K562 (cell line): Measurements from ENCODE around the gene SLC29A3. TPM values are rescaled to one million over a fixed set of nuclear protein-coding genes. Genes with fewer than 3 reads are reported as not detected.

Experiments
- C11orf30 ChIP-seq: fragments of 450-650 bp; IDR thresholded peaks from 2 replicates; pipeline ENCODE4 v1.6.1; 2016; ENCODE audit warnings: low read depth, mild to moderate bottlenecking
- CBFB ChIP-seq: sonication (generic); formaldehyde crosslinking; IDR thresholded peaks from 2 replicates; pipeline ENCODE4 v1.4.0; 2020; ENCODE audit warnings: mild to moderate bottlenecking, missing genetic modification reagents
- CBX3 ChIP-seq, 2 experiments: IDR thresholded peaks; 1 replicate in 1 of 2; 2 replicates in 1 of 2; pipeline ENCODE4 v1.6.1; 2012; ENCODE audit warnings: inconsistent platforms in 2 of 2, low read length in 2 of 2, borderline replicate concordance in 1 of 2, control low read depth in 1 of 2
- CREB1 ChIP-seq, 2 experiments: sonication (generic) in 1 of 2; formaldehyde crosslinking in 1 of 2; IDR thresholded peaks; 2 replicates each; pipeline versions ENCODE4 v1.6.1 to v1.8.0; 2012 to 2022; ENCODE audit warnings: inconsistent platforms in 1 of 2, mild to moderate bottlenecking in 1 of 2, missing genetic modification reagents in 1 of 2, moderate library complexity in 1 of 2
- EGR1 ChIP-seq: fragments of 450-650 bp; conservative IDR thresholded peaks from 2 replicates; pipeline ENCODE4 v1.6.1; 2017; ENCODE audit warnings: mild to moderate bottlenecking
- GABPA ChIP-seq: fragments of 200-800 bp; sonication (Bioruptor generic); conservative IDR thresholded peaks from 2 replicates; pipeline ENCODE4 v1.6.1; 2016; ENCODE audit warnings: low read depth, missing genetic modification characterization, missing compliant biosample characterization
- GABPB2 ChIP-seq: fragments of 250-450 bp; sonication (Bioruptor Pico); conservative IDR thresholded peaks from 2 replicates; pipeline ENCODE4 v1.5.1; 2021; ENCODE audit warnings: mild to moderate bottlenecking
- KLF10 ChIP-seq: fragments of 250-450 bp; sonication (Bioruptor Pico); IDR thresholded peaks from 2 replicates; pipeline ENCODE4 v1.6.1; 2021; ENCODE audit warnings: matching md5 sums
- PHF20 ChIP-seq: fragments of 450-650 bp; IDR thresholded peaks from 2 replicates; pipeline ENCODE4 v1.6.1; 2018; ENCODE audit not compliant: partially characterized antibody
- POLR3A ChIP-seq: IDR thresholded peaks from 2 replicates; pipeline ENCODE4 v1.6.1; 2011; ENCODE audit warnings: borderline replicate concordance, mild to moderate bottlenecking, moderate library complexity; ENCODE audit not compliant: insufficient read length, insufficient read depth; ENCODE audit errors: extremely low read depth
- PURB ChIP-seq: sonication (generic); formaldehyde crosslinking; IDR thresholded peaks from 2 replicates; pipeline ENCODE4 v1.9.0; 2021; ENCODE audit warnings: low read depth, mild to moderate bottlenecking, missing genetic modification reagents
- RFX1 ChIP-seq: fragments of 450-650 bp; IDR thresholded peaks from 2 replicates; pipeline ENCODE4 v1.6.1; 2016; ENCODE audit warnings: mild to moderate bottlenecking, moderate library complexity
- SMAD4 ChIP-seq: fragments of 250-450 bp; sonication (Bioruptor Pico); conservative IDR thresholded peaks from 2 replicates; pipeline ENCODE4 v1.8.0; 2021; ENCODE audit warnings: inconsistent platforms, mild to moderate bottlenecking, moderate library complexity
- TRIM24 ChIP-seq, 2 experiments: fragments of 450-650 bp; IDR thresholded peaks; 2 replicates each; pipeline ENCODE4 v1.6.1; 2016
- ZNF431 ChIP-seq: sonication (generic); formaldehyde crosslinking; IDR thresholded peaks from 2 replicates; pipeline ENCODE4 v1.8.0; 2022; ENCODE audit warnings: mild to moderate bottlenecking, missing genetic modification reagents
- ZNF75A ChIP-seq: fragments of 450-650 bp; formaldehyde crosslinking; IDR thresholded peaks from 2 replicates; pipeline ENCODE4 v1.4.0; 2020; ENCODE audit warnings: mild to moderate bottlenecking
- polyA plus RNA-seq, 8 experiments: library from polyadenylated mRNA; depleted of rRNA in 4 of 8; stranded (reverse) in 5 of 8; unstranded in 3 of 8; fragments of >200 nt; fragmentation: Nextera tagmentation in 2 of 8; fragmentation: Illumina TruSeq in 1 of 8; extraction: Ambion mirVana in 2 of 8; extraction: Trizol in 1 of 8; gene quantifications; 2 replicates each; pipeline versions ENCODE4 v1.2.1 to v1.2.3, GENCODE V29; 2011 to 2014; ENCODE audit warnings: inconsistent platforms in 1 of 8, missing spikeins in 1 of 8
- total RNA-seq, 7 experiments: library from RNA; depleted of rRNA in 6 of 7; stranded (reverse); fragments of >200 nt in 6 of 7; fragmentation: Illumina TruSeq in 2 of 7; extraction: Trizol in 2 of 7; gene quantifications; 2 replicates each; pipeline versions ENCODE4 v1.2.1 to v1.2.3, GENCODE V29; 2011 to 2021; ENCODE audit warnings: low replicate concordance in 1 of 7
- TF ChIP-seq, protein P1 (sequence below), 3 experiments: IDR thresholded peaks in 2 of 3; conservative IDR thresholded peaks in 1 of 3; 2 replicates each; pipeline ENCODE4 v1.5.1; 2011 to 2012; ENCODE audit warnings: low read length in 3 of 3, mild to moderate bottlenecking in 3 of 3, control low read depth in 2 of 3, improper control_type of control experiment in 1 of 3, inconsistent platforms in 1 of 3, low read depth in 1 of 3, mixed read lengths in 1 of 3, moderate library complexity in 1 of 3; ENCODE audit not compliant: insufficient read depth in 2 of 3
- TF ChIP-seq, protein P2 (sequence below): fragments of 250-450 bp; sonication (Bioruptor Pico); IDR thresholded peaks from 2 replicates; pipeline ENCODE4 v1.5.0; 2022; ENCODE audit warnings: mild to moderate bottlenecking
- TF ChIP-seq, protein P3 (sequence below): sonication (generic); formaldehyde crosslinking; IDR thresholded peaks from 2 replicates; pipeline ENCODE4 v1.4.0; 2020; ENCODE audit warnings: mild to moderate bottlenecking, missing genetic modification reagents
- TF ChIP-seq, protein P4 (sequence below): sonication (generic); IDR thresholded peaks from 2 replicates; pipeline ENCODE4 v1.6.1; 2016

The SLC29A3 gene
- total and polyA plus RNA-seq, 9 of the 15 experiments (the other 6 are each of a cell fraction or from before 2014, with no cell fraction given): 2.1 to 10.7 (median 4.6) TPM

DNA sequence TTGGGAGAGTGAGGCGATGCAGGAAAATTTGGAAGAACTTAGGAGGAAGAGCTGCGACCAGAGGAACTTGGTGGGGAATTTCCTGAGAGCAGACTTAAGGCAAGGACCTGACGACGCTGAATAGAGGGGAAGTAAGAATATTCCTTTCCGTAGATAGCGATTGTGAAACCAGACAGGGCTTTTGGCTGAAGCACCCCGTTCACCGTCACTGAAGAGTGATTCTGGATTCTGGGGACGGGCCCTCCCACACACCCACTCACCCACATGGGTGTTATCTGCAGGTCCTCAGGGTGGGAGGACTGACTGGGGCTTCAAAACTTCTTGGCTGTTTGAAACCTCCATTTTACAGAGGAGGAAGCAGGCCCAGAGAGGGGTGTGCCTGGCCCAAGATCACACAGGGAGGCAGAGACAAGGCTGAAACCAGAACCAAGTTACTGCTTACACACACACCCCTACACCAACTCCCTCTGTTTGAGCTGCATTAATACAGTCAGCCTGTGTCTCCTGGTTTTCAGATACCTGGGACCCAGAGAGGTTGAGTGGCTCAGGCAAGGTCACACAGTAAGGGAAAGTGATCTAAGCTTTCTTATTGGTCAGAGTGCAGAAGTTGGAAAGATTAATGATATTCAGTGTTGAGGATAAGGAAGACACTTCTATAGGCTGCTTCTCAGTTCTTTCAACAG lies 40.4 kb downstream of the SLC29A3 start (continued):
- TF ChIP-seq, protein P1, sequence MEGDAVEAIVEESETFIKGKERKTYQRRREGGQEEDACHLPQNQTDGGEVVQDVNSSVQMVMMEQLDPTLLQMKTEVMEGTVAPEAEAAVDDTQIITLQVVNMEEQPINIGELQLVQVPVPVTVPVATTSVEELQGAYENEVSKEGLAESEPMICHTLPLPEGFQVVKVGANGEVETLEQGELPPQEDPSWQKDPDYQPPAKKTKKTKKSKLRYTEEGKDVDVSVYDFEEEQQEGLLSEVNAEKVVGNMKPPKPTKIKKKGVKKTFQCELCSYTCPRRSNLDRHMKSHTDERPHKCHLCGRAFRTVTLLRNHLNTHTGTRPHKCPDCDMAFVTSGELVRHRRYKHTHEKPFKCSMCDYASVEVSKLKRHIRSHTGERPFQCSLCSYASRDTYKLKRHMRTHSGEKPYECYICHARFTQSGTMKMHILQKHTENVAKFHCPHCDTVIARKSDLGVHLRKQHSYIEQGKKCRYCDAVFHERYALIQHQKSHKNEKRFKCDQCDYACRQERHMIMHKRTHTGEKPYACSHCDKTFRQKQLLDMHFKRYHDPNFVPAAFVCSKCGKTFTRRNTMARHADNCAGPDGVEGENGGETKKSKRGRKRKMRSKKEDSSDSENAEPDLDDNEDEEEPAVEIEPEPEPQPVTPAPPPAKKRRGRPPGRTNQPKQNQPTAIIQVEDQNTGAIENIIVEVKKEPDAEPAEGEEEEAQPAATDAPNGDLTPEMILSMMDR (IDR thresholded peaks at IDR 0.05 in 2 of 3, conservative IDR thresholded peaks at IDR 0.05 in 1 of 3; ENCODE audit: insufficient read depth in 2 of 3, low read depth in 1 of 3, low read length in 3 of 3): no peak
- peak; percentile 97 for TF ChIP-seq EGR1
- TF ChIP-seq SMAD4 (CRISPR knock-in tag): peak; percentile 74
- peak; percentile 48 for TF ChIP-seq GABPA
- no peak for TF ChIP-seq PURB (CRISPR knock-in tag)
- no peak for TF ChIP-seq CBFB (CRISPR knock-in tag)
- TF ChIP-seq, protein P2, sequence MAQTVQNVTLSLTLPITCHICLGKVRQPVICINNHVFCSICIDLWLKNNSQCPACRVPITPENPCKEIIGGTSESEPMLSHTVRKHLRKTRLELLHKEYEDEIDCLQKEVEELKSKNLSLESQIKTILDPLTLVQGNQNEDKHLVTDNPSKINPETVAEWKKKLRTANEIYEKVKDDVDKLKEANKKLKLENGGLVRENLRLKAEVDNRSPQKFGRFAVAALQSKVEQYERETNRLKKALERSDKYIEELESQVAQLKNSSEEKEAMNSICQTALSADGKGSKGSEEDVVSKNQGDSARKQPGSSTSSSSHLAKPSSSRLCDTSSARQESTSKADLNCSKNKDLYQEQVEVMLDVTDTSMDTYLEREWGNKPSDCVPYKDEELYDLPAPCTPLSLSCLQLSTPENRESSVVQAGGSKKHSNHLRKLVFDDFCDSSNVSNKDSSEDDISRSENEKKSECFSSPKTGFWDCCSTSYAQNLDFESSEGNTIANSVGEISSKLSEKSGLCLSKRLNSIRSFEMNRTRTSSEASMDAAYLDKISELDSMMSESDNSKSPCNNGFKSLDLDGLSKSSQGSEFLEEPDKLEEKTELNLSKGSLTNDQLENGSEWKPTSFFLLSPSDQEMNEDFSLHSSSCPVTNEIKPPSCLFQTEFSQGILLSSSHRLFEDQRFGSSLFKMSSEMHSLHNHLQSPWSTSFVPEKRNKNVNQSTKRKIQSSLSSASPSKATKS (CRISPR knock-in tag): 0 out of 2 replicates have a peak, but pooled peaks have one; percentile 21
- no peak for TF ChIP-seq PHF20
- TF ChIP-seq C11orf30: no peak
- TF ChIP-seq GABPB2: no peak
- TF ChIP-seq, protein P3, sequence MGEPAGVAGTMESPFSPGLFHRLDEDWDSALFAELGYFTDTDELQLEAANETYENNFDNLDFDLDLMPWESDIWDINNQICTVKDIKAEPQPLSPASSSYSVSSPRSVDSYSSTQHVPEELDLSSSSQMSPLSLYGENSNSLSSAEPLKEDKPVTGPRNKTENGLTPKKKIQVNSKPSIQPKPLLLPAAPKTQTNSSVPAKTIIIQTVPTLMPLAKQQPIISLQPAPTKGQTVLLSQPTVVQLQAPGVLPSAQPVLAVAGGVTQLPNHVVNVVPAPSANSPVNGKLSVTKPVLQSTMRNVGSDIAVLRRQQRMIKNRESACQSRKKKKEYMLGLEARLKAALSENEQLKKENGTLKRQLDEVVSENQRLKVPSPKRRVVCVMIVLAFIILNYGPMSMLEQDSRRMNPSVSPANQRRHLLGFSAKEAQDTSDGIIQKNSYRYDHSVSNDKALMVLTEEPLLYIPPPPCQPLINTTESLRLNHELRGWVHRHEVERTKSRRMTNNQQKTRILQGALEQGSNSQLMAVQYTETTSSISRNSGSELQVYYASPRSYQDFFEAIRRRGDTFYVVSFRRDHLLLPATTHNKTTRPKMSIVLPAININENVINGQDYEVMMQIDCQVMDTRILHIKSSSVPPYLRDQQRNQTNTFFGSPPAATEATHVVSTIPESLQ (CRISPR knock-in tag): no peak
- TF ChIP-seq CREB1 (IDR thresholded peaks at IDR 0.05): peak; percentile 42; the same call in 1 of the 2 replicates
- TF ChIP-seq CREB1 (CRISPR knock-in tag; IDR thresholded peaks at IDR 0.05): no peak
- TF ChIP-seq RFX1: no peak
- no peak for TF ChIP-seq KLF10 (CRISPR knock-in tag)
- peak in 1 of 2 experiments; percentile 68; a peak in 1 of 3 replicates for TF ChIP-seq CBX3 (IDR thresholded peaks at IDR 0.05; ENCODE audit: borderline replicate concordance in 1 of 2, low read length in 2 of 2)
- TF ChIP-seq TRIM24 (IDR thresholded peaks at IDR 0.05): peak in 1 of 2 experiments; percentile 39; a peak in 2 of 4 replicates
- TF ChIP-seq ZNF431 (CRISPR knock-in tag): 0 out of 2 replicates have a peak, but pooled peaks have one; percentile 20
- no peak for TF ChIP-seq ZNF75A (CRISPR knock-in tag)
- no peak for TF ChIP-seq POLR3A
- TF ChIP-seq, protein P4, sequence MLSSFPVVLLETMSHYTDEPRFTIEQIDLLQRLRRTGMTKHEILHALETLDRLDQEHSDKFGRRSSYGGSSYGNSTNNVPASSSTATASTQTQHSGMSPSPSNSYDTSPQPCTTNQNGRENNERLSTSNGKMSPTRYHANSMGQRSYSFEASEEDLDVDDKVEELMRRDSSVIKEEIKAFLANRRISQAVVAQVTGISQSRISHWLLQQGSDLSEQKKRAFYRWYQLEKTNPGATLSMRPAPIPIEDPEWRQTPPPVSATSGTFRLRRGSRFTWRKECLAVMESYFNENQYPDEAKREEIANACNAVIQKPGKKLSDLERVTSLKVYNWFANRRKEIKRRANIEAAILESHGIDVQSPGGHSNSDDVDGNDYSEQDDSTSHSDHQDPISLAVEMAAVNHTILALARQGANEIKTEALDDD: peak; percentile 64; the same call in 1 of the 2 replicates
